NCI-H82 treated with DMSO at 0.1 percent for 48 hours (cell line): Measurements from ENCODE around the gene OSTF1.

Source experiments
- DNase-seq: peaks from one replicate; lab custom pipeline; 2025; ENCODE audit not compliant: unreplicated experiment; lab: John Stamatoyannopoulos, UW

The OSTF1 gene

GRCh38 chr9:75087824-75088645, at the start of gene OSTF1, which contains the start of gene NMRK1:
Gene OSTF1 (plus strand): TSS chr9:75088514. CDS start chr9:75088693, 179 bp downstream.
Gene NMRK1 (minus strand): TSS chr9:75088155. CDS start chr9:75083115, 5,040 bp downstream.
- DNase-seq: peak; percentile 60

GRCh38 chr9:75039009-75039408, 49.3 kb upstream of the OSTF1 start:
- no peak for DNase-seq

GRCh38 chr9:75039801-75040200, 48.5 kb upstream of the OSTF1 start:
- no peak for DNase-seq

- no peak for DNase-seq
Measured at GRCh38 chr9:75041041-75041440, 47.3 kb upstream of the OSTF1 start.

GRCh38 chr9:75046725-75047345, 41.5 kb upstream of the OSTF1 start:
- DNase-seq: no peak

GRCh38 chr9:75047506-75047905, 40.8 kb upstream of the OSTF1 start:
- DNase-seq: no peak

- no peak for DNase-seq
Measured at GRCh38 chr9:75051285-75051684, 37.0 kb upstream of the OSTF1 start.

GRCh38 chr9:75053869-75054268, 34.4 kb upstream of the OSTF1 start:
- no peak for DNase-seq

GRCh38 chr9:75054368-75055001, 33.8 kb upstream of the OSTF1 start:
- no peak for DNase-seq

GRCh38 chr9:75061169-75061568, 27.1 kb upstream of the OSTF1 start:
- no peak for DNase-seq

- no peak for DNase-seq
Measured at GRCh38 chr9:75063556-75064305, 24.6 kb upstream of the OSTF1 start.

GRCh38 chr9:75064307-75065025, 23.8 kb upstream of the OSTF1 start:
- no peak for DNase-seq

GRCh38 chr9:75065510-75065909, 22.8 kb upstream of the OSTF1 start:
- DNase-seq: no peak

- no peak for DNase-seq
Measured at GRCh38 chr9:75067894-75068293, 20.4 kb upstream of the OSTF1 start.

- DNase-seq: no peak
Measured at GRCh38 chr9:75069171-75069570, 19.1 kb upstream of the OSTF1 start.

- DNase-seq: no peak
Measured at GRCh38 chr9:75071530-75072122, 16.7 kb upstream of the OSTF1 start.

GRCh38 chr9:75072895-75073294, 15.4 kb upstream of the OSTF1 start:
- DNase-seq: no peak

GRCh38 chr9:75081632-75082031, 6.7 kb upstream of the OSTF1 start:
- DNase-seq: no peak

GRCh38 chr9:75083188-75083970, 4.9 kb upstream of the OSTF1 start:
- no peak for DNase-seq
